ENCODE results near the gene AUTS2.

AUTS2 gene

GRCh38 chr7:69605546-69605945, 7.3 kb downstream of the AUTS2 start:
- no peak overlapping the region for H3K4me2 ChIP-seq (ENCODE audit: low read length)
- H4K5ac ChIP-seq (ENCODE audit: low read length) = no peak overlapping the region
- no peaks in the 10 kb centered on the region for H3K36me3 ChIP-seq (ENCODE audit: control insufficient read depth, insufficient read depth, low read length)
- H2BK15ac ChIP-seq (replicated peaks; ENCODE audit: low read depth) = no peak overlapping the region
- no peak overlapping the region for H3K56ac ChIP-seq (ENCODE audit: low read length)
- H2BK120ac ChIP-seq (ENCODE audit: low read depth, low read length) = no peak overlapping the region
- peaks cover 18% of the 10 kb centered on the region for H3K79me1 ChIP-seq (ENCODE audit: low read length)
- peaks cover 8% of the 10 kb centered on the region for H3K4me1 ChIP-seq (ENCODE audit: control insufficient read depth, low read depth, low read length)
- H2BK5ac ChIP-seq (ENCODE audit: low read length) = no peak overlapping the region
- peaks cover 38% of the 10 kb centered on the region for H3K27me3 ChIP-seq (ENCODE audit: insufficient read depth, low read length, poor library complexity)
- H3K9ac ChIP-seq (ENCODE audit: low read length) = no peak overlapping the region
- H3K79me2 ChIP-seq (ENCODE audit: control insufficient read depth, insufficient read depth, low read length) = peaks cover 11% of the 10 kb centered on the region
- H3K27ac ChIP-seq (ENCODE audit: low read depth, low read length) = no peak overlapping the region
- no CpG with 5 or more reads among the region's 2 CpGs for WGBS (ENCODE audit: extremely low coverage, insufficient coverage, low lambda C conversion rate)
- no peak overlapping the region for H4K8ac ChIP-seq (ENCODE audit: low read depth, low read length)
- no peak overlapping the region for H3K18ac ChIP-seq (ENCODE audit: low read length)
- no peak overlapping the region for H3K4ac ChIP-seq (ENCODE audit: low read depth, low read length)
- H3K23ac ChIP-seq (ENCODE audit: low read length) = no peak overlapping the region
- H3K4me3 ChIP-seq (ENCODE audit: low read length) = no peak overlapping the region
- no peak overlapping the region for H2AK5ac ChIP-seq (ENCODE audit: low read length)
- no peak for DNase-seq

GRCh38 chr7:69608049-69608448, 9.8 kb downstream of the AUTS2 start:
- Histone ChIP-seq H3K4me2 (ENCODE audit: low read length) (no peak overlapping the region), H3K4me3 (ENCODE audit: low read length) (no peak overlapping the region), H2BK5ac (ENCODE audit: low read length) (no peak overlapping the region), H3K79me1 (ENCODE audit: low read length) (peaks cover 10% of the 10 kb centered on the region), H3K27me3 (ENCODE audit: insufficient read depth, low read length, poor library complexity) (peaks cover 29% of the 10 kb centered on the region), H2BK120ac (ENCODE audit: low read depth, low read length) (no peak overlapping the region), H4K5ac (ENCODE audit: low read length) (no peak overlapping the region), H3K27ac (ENCODE audit: low read depth, low read length) (no peak overlapping the region), H2BK15ac (replicated peaks; ENCODE audit: low read depth) (no peak overlapping the region), H3K23ac (ENCODE audit: low read length) (no peak overlapping the region), H2AK5ac (ENCODE audit: low read length) (no peak overlapping the region), H3K4me1 (ENCODE audit: control insufficient read depth, low read depth, low read length) (peaks cover 9% of the 10 kb centered on the region), H4K8ac (ENCODE audit: low read depth, low read length) (no peak overlapping the region), H3K36me3 (ENCODE audit: control insufficient read depth, insufficient read depth, low read length) (no peaks in the 10 kb centered on the region), H3K79me2 (ENCODE audit: control insufficient read depth, insufficient read depth, low read length) (peaks cover 3% of the 10 kb centered on the region), H3K4ac (ENCODE audit: low read depth, low read length) (no peak overlapping the region), H3K56ac (ENCODE audit: low read length) (no peak overlapping the region), H3K18ac (ENCODE audit: low read length) (no peak overlapping the region), H3K9ac (ENCODE audit: low read length) (no peak overlapping the region)
- no peak for DNase-seq
- no CpG with 5 or more reads among the region's 4 CpGs for WGBS (ENCODE audit: extremely low coverage, insufficient coverage, low lambda C conversion rate)

GRCh38 chr7:69608878-69609277, 10.6 kb downstream of the AUTS2 start:
- no peak overlapping the region for H3K56ac ChIP-seq (ENCODE audit: low read length)
- no peak overlapping the region for H3K18ac ChIP-seq (ENCODE audit: low read length)
- peaks cover 22% of the 10 kb centered on the region for H3K27me3 ChIP-seq (ENCODE audit: insufficient read depth, low read length, poor library complexity)
- no peak overlapping the region for H3K9ac ChIP-seq (ENCODE audit: low read length)
- H2BK5ac ChIP-seq (ENCODE audit: low read length) = no peak overlapping the region
- H2AK5ac ChIP-seq (ENCODE audit: low read length) = no peak overlapping the region
- H4K5ac ChIP-seq (ENCODE audit: low read length) = no peak overlapping the region
- no peak overlapping the region for H3K23ac ChIP-seq (ENCODE audit: low read length)
- no peak for DNase-seq
- H3K36me3 ChIP-seq (ENCODE audit: control insufficient read depth, insufficient read depth, low read length) = no peaks in the 10 kb centered on the region
- peaks cover 6% of the 10 kb centered on the region for H3K79me1 ChIP-seq (ENCODE audit: low read length)
- no peak overlapping the region for H3K27ac ChIP-seq (ENCODE audit: low read depth, low read length)
- H3K79me2 ChIP-seq (ENCODE audit: control insufficient read depth, insufficient read depth, low read length) = peaks cover 3% of the 10 kb centered on the region
- no peak overlapping the region for H2BK15ac ChIP-seq (replicated peaks; ENCODE audit: low read depth)
- no peak overlapping the region for H3K4me3 ChIP-seq (ENCODE audit: low read length)
- WGBS (ENCODE audit: extremely low coverage, insufficient coverage, low lambda C conversion rate) = no CpG with 5 or more reads among the region's 1 CpG
- H2BK120ac ChIP-seq (ENCODE audit: low read depth, low read length) = no peak overlapping the region
- H3K4ac ChIP-seq (ENCODE audit: low read depth, low read length) = no peak overlapping the region
- no peak overlapping the region for H4K8ac ChIP-seq (ENCODE audit: low read depth, low read length)
- no peak overlapping the region for H3K4me2 ChIP-seq (ENCODE audit: low read length)
- H3K4me1 ChIP-seq (ENCODE audit: control insufficient read depth, low read depth, low read length) = peaks cover 9% of the 10 kb centered on the region

GRCh38 chr7:69609541-69610373, 11.5 kb downstream of the AUTS2 start:
- no CpG with 5 or more reads among the region's 5 CpGs for WGBS (ENCODE audit: extremely low coverage, insufficient coverage, low lambda C conversion rate)
- Histone ChIP-seq H3K56ac (ENCODE audit: low read length) (no peak overlapping the region), H3K9ac (ENCODE audit: low read length) (no peak overlapping the region), H4K5ac (ENCODE audit: low read length) (no peak overlapping the region), H3K79me1 (ENCODE audit: low read length) (peaks cover 4% of the 10 kb centered on the region), H3K79me2 (ENCODE audit: control insufficient read depth, insufficient read depth, low read length) (peaks cover 3% of the 10 kb centered on the region), H2BK15ac (replicated peaks; ENCODE audit: low read depth) (no peak overlapping the region), H3K23ac (ENCODE audit: low read length) (no peak overlapping the region), H2AK5ac (ENCODE audit: low read length) (no peak overlapping the region), H3K4me1 (ENCODE audit: control insufficient read depth, low read depth, low read length) (peaks cover 9% of the 10 kb centered on the region), H2BK5ac (ENCODE audit: low read length) (no peak overlapping the region), H4K8ac (ENCODE audit: low read depth, low read length) (no peak overlapping the region), H3K4ac (ENCODE audit: low read depth, low read length) (no peak overlapping the region), H2BK120ac (ENCODE audit: low read depth, low read length) (no peak overlapping the region), H3K18ac (ENCODE audit: low read length) (no peak overlapping the region), H3K36me3 (ENCODE audit: control insufficient read depth, insufficient read depth, low read length) (no peaks in the 10 kb centered on the region), H3K4me2 (ENCODE audit: low read length) (no peak overlapping the region), H3K27me3 (ENCODE audit: insufficient read depth, low read length, poor library complexity) (peaks cover 19% of the 10 kb centered on the region), H3K27ac (ENCODE audit: low read depth, low read length) (no peak overlapping the region), H3K4me3 (ENCODE audit: low read length) (no peak overlapping the region)
- no peak for DNase-seq

GRCh38 chr7:69610374-69611084, 12.3 kb downstream of the AUTS2 start:
- H3K4me1 ChIP-seq (ENCODE audit: control insufficient read depth, low read depth, low read length) = peaks cover 9% of the 10 kb centered on the region
- no peak overlapping the region for H3K23ac ChIP-seq (ENCODE audit: low read length)
- no peak overlapping the region for H3K4me3 ChIP-seq (ENCODE audit: low read length)
- no peak overlapping the region for H4K5ac ChIP-seq (ENCODE audit: low read length)
- no peak overlapping the region for H2BK5ac ChIP-seq (ENCODE audit: low read length)
- DNase-seq = no peak
- no peak overlapping the region for H3K56ac ChIP-seq (ENCODE audit: low read length)
- H2AK5ac ChIP-seq (ENCODE audit: low read length) = no peak overlapping the region
- H3K18ac ChIP-seq (ENCODE audit: low read length) = peak overlapping the region; percentile 41
- H3K4ac ChIP-seq (ENCODE audit: low read depth, low read length) = no peak overlapping the region
- H3K9ac ChIP-seq (ENCODE audit: low read length) = no peak overlapping the region
- no CpG with 5 or more reads among the region's 8 CpGs for WGBS (ENCODE audit: extremely low coverage, insufficient coverage, low lambda C conversion rate)
- peaks cover 3% of the 10 kb centered on the region for H3K79me2 ChIP-seq (ENCODE audit: control insufficient read depth, insufficient read depth, low read length)
- H3K36me3 ChIP-seq (ENCODE audit: control insufficient read depth, insufficient read depth, low read length) = no peaks in the 10 kb centered on the region
- H3K27me3 ChIP-seq (ENCODE audit: insufficient read depth, low read length, poor library complexity) = peaks cover 17% of the 10 kb centered on the region
- H3K27ac ChIP-seq (ENCODE audit: low read depth, low read length) = no peak overlapping the region
- no peak overlapping the region for H4K8ac ChIP-seq (ENCODE audit: low read depth, low read length)
- no peak overlapping the region for H2BK120ac ChIP-seq (ENCODE audit: low read depth, low read length)
- no peak overlapping the region for H3K4me2 ChIP-seq (ENCODE audit: low read length)
- H3K79me1 ChIP-seq (ENCODE audit: low read length) = peaks cover 5% of the 10 kb centered on the region
- H2BK15ac ChIP-seq (replicated peaks; ENCODE audit: low read depth) = no peak overlapping the region

Measured in mesendoderm (in vitro differentiated cells).